Measurements from ENCODE around the gene RPL26. TPM values are rescaled to one million over a fixed set of nuclear protein-coding genes. Genes with fewer than 3 reads are reported as not detected.

The RPL26 gene
- total and polyA plus RNA-seq, 2 donors (not counting 1 experiment from before 2014, with no cell fraction given), result 2,684 to 4,449 TPM

GRCh38 chr17:8386841-8387240, 3.8 kb upstream of the RPL26 start:
- no peak overlapping the region for H3K4me3 Mint-ChIP-seq
- WGBS (ENCODE audit: insufficient coverage), result 83% methylated on average over 6 of the region's 6 CpGs
- Histone ChIP-seq H3K27me3 (replicated peaks in 1 of 4; ENCODE audit: control extremely low read depth in 1 of 4, control insufficient read depth in 3 of 4, insufficient read depth in 4 of 4, low read length in 3 of 4) (no peaks in the 10 kb centered on the region), H3K79me2 (ENCODE audit: control insufficient read depth, insufficient read depth, low read length) (peaks cover 26% of the 10 kb centered on the region), H3K9ac (ENCODE audit: low read length) (no peak overlapping the region), H3K4me2 (replicated peaks; ENCODE audit: low read depth, low read length, poor library complexity, severe bottlenecking) (no peak overlapping the region), H3K36me3 (replicated peaks in 1 of 2; ENCODE audit: control extremely low read depth in 1 of 2, control insufficient read depth in 1 of 2, extremely low read depth in 1 of 2, insufficient read depth in 2 of 2, low read length in 1 of 2) (peaks cover 0 to 2% of the 10 kb centered on the region in 2 experiments), H3K27ac (ENCODE audit: low read length in 2 of 2) (no peak overlapping the region), H4K20me1 (ENCODE audit: control insufficient read depth, insufficient read depth, low read length, poor library complexity, severe bottlenecking) (peaks cover 8% of the 10 kb centered on the region), H3K9me3 (ENCODE audit: control extremely low read depth in 1 of 3, control insufficient read depth in 2 of 3, insufficient read depth in 1 of 3, low read length in 2 of 3) (no peaks in the 10 kb centered on the region), H2AFZ (ENCODE audit: insufficient read depth, low read depth, low read length, poor library complexity, severe bottlenecking) (no peak overlapping the region), H3K4me3 (ENCODE audit: control extremely low read depth in 1 of 5, extremely low read depth in 1 of 5, insufficient read depth in 1 of 5, low read depth in 2 of 5, low read length in 4 of 5) (no peak overlapping the region), H3K4me1 (ENCODE audit: control insufficient read depth in 2 of 2, insufficient read depth in 2 of 2, low read length in 2 of 2) (peaks cover 6 to 16% of the 10 kb centered on the region in 2 donors)
- H3K27me3 Mint-ChIP-seq, result no peaks in the 10 kb centered on the region
- H3K9me3 Mint-ChIP-seq (ENCODE audit: insufficient read depth), result no peaks in the 10 kb centered on the region
- TF ChIP-seq EZH2 (IDR thresholded peaks at IDR 0.05; ENCODE audit: borderline replicate concordance, insufficient read depth, low read depth, low read length, poor library complexity, severe bottlenecking), result no peak
- no peak for TF ChIP-seq CTCF (IDR thresholded peaks at IDR 0.05)
- intact Hi-C loops (cut with micrococcal nuclease), result no loop called here
- ChIA-PET CTCF (interaction anchor here (0.8 to 1.5 kb wide), 3 partner anchors 10 to 360 kb away, joined by 3 to 4 read pairs (median 3); partner anchors contain the start of gene KRABD2), POLR2A (interaction anchor here (0.6 kb wide), 1 partner anchor 646 kb away, joined by 4 read pairs; no protein-coding TSS in a partner anchor)
- ATAC-seq (ENCODE audit: low read depth) (no peak), DNase-seq (no peak)
- no peak overlapping the region for H3K27ac Mint-ChIP-seq
- peaks cover 24% of the 10 kb centered on the region for H3K4me1 Mint-ChIP-seq

GRCh38 chr17:8384801-8385378, 1.9 kb upstream of the RPL26 start:
- Histone ChIP-seq H4K20me1 (ENCODE audit: control insufficient read depth, insufficient read depth, low read length, poor library complexity, severe bottlenecking) (peaks cover 27% of the 10 kb centered on the region), H3K36me3 (replicated peaks in 1 of 2; ENCODE audit: control extremely low read depth in 1 of 2, control insufficient read depth in 1 of 2, extremely low read depth in 1 of 2, insufficient read depth in 2 of 2, low read length in 1 of 2) (peaks cover 1 to 22% of the 10 kb centered on the region in 2 experiments), H3K9ac (ENCODE audit: low read length) (no peak overlapping the region), H2AFZ (ENCODE audit: insufficient read depth, low read depth, low read length, poor library complexity, severe bottlenecking) (no peak overlapping the region), H3K4me2 (replicated peaks; ENCODE audit: low read depth, low read length, poor library complexity, severe bottlenecking) (no peak overlapping the region), H3K27ac (ENCODE audit: low read length in 2 of 2) (no peak overlapping the region), H3K4me3 (ENCODE audit: control extremely low read depth in 1 of 5, extremely low read depth in 1 of 5, insufficient read depth in 1 of 5, low read depth in 2 of 5, low read length in 4 of 5) (no peak overlapping the region), H3K79me2 (ENCODE audit: control insufficient read depth, insufficient read depth, low read length) (peaks cover 44% of the 10 kb centered on the region), H3K4me1 (ENCODE audit: control insufficient read depth in 2 of 2, insufficient read depth in 2 of 2, low read length in 2 of 2) (peaks cover 25 to 36% of the 10 kb centered on the region in 2 donors), H3K9me3 (ENCODE audit: control extremely low read depth in 1 of 3, control insufficient read depth in 2 of 3, insufficient read depth in 1 of 3, low read length in 2 of 3) (no peaks in the 10 kb centered on the region), H3K27me3 (replicated peaks in 1 of 4; ENCODE audit: control extremely low read depth in 1 of 4, control insufficient read depth in 3 of 4, insufficient read depth in 4 of 4, low read length in 3 of 4) (no peaks in the 10 kb centered on the region)
- Mint-ChIP-seq H3K27ac (peak overlapping the region; percentile 15), H3K9me3 (ENCODE audit: insufficient read depth) (no peaks in the 10 kb centered on the region), H3K4me1 (peaks cover 40% of the 10 kb centered on the region), H3K4me3 (peak overlapping the region; percentile 89), H3K27me3 (no peaks in the 10 kb centered on the region)
- CTCF ChIA-PET, result no interaction called here
- POLR2A ChIA-PET, result no interaction called here
- TF ChIP-seq EZH2 (IDR thresholded peaks at IDR 0.05; ENCODE audit: borderline replicate concordance, insufficient read depth, low read depth, low read length, poor library complexity, severe bottlenecking), result no peak
- TF ChIP-seq CTCF (IDR thresholded peaks at IDR 0.05), result no peak
- intact Hi-C loops (cut with micrococcal nuclease), result loop anchor here (5.0 kb wide), 1 partner anchor 453 kb away; the partner anchor contains the start of genes CNTROB and TRAPPC1
- ATAC-seq (ENCODE audit: low read depth) (no peak), DNase-seq (no peak)
- WGBS (ENCODE audit: insufficient coverage), result 97% methylated on average over 10 of the region's 12 CpGs
